ENCODE results near the gene SNX10.

Gene SNX10

GRCh38 chr7:26363465-26363864 lies 71.8 kb downstream of the SNX10 start:
- peaks cover 46% of the 10 kb centered on the region for H3K4me1 ChIP-seq (ENCODE audit: control insufficient read depth, low read length)
- H3K4me3 ChIP-seq (ENCODE audit: low read length) = no peak overlapping the region
- TF ChIP-seq EZH2phosphoT487 (IDR thresholded peaks at IDR 0.05; ENCODE audit: borderline replicate concordance, low read length) (no peak), CTCF (IDR thresholded peaks at IDR 0.05; ENCODE audit: low read depth, low read length, poor library complexity, severe bottlenecking) (no peak)
- H3K27me3 ChIP-seq (ENCODE audit: control insufficient read depth, low read length) = no peaks in the 10 kb centered on the region
- no peaks in the 10 kb centered on the region for H3K9me2 ChIP-seq (replicated peaks; ENCODE audit: control insufficient read depth, low read length)
- peaks cover 28% of the 10 kb centered on the region for H3K36me3 ChIP-seq (ENCODE audit: control insufficient read depth, low read length)
- no peaks in the 10 kb centered on the region for H3K9me3 ChIP-seq (ENCODE audit: control insufficient read depth, insufficient read depth, low read length)
- no peak overlapping the region for H3K4me2 ChIP-seq (ENCODE audit: low read length)
- no peaks in the 10 kb centered on the region for H3K79me2 ChIP-seq (ENCODE audit: control insufficient read depth, low read length)
- peaks cover 10% of the 10 kb centered on the region for H3F3A ChIP-seq (ENCODE audit: control insufficient read depth, insufficient read depth)
- no peak overlapping the region for H3K27ac ChIP-seq (ENCODE audit: low read depth, low read length)
- H4K20me1 ChIP-seq (ENCODE audit: control insufficient read depth, insufficient read depth, low read depth, low read length) = no peaks in the 10 kb centered on the region

GRCh38 chr7:26365077-26365900 lies 73.6 kb downstream of the SNX10 start:
- Histone ChIP-seq H4K20me1 (ENCODE audit: control insufficient read depth, insufficient read depth, low read depth, low read length) (no peaks in the 10 kb centered on the region), H3K27me3 (ENCODE audit: control insufficient read depth, low read length) (no peaks in the 10 kb centered on the region), H3K27ac (ENCODE audit: low read depth, low read length) (peak overlapping the region; percentile 25), H3K4me1 (ENCODE audit: control insufficient read depth, low read length) (peaks cover 37% of the 10 kb centered on the region), H3K36me3 (ENCODE audit: control insufficient read depth, low read length) (peaks cover 30% of the 10 kb centered on the region), H3K79me2 (ENCODE audit: control insufficient read depth, low read length) (no peaks in the 10 kb centered on the region), H3K9me3 (ENCODE audit: control insufficient read depth, insufficient read depth, low read length) (no peaks in the 10 kb centered on the region), H3K9me2 (replicated peaks; ENCODE audit: control insufficient read depth, low read length) (no peaks in the 10 kb centered on the region), H3K4me2 (ENCODE audit: low read length) (peak overlapping the region; percentile 64), H3F3A (ENCODE audit: control insufficient read depth, insufficient read depth) (peaks cover 13% of the 10 kb centered on the region), H3K4me3 (ENCODE audit: low read length) (peak overlapping the region; percentile 47; the same call in 1 of the 2 replicates)
- TF ChIP-seq CTCF (IDR thresholded peaks at IDR 0.05; ENCODE audit: low read depth, low read length, poor library complexity, severe bottlenecking) (peak; percentile 84), EZH2phosphoT487 (IDR thresholded peaks at IDR 0.05; ENCODE audit: borderline replicate concordance, low read length) (no peak)

- H3K9me3 ChIP-seq (ENCODE audit: control insufficient read depth, insufficient read depth, low read length) = no peaks in the 10 kb centered on the region
- H3K79me2 ChIP-seq (ENCODE audit: control insufficient read depth, low read length) = no peaks in the 10 kb centered on the region
- H3K4me1 ChIP-seq (ENCODE audit: control insufficient read depth, low read length) = peaks cover 33% of the 10 kb centered on the region
- H3K4me2 ChIP-seq (ENCODE audit: low read length) = no peak overlapping the region
- no peaks in the 10 kb centered on the region for H3K9me2 ChIP-seq (replicated peaks; ENCODE audit: control insufficient read depth, low read length)
- peaks cover 16% of the 10 kb centered on the region for H3F3A ChIP-seq (ENCODE audit: control insufficient read depth, insufficient read depth)
- H3K36me3 ChIP-seq (ENCODE audit: control insufficient read depth, low read length) = peaks cover 32% of the 10 kb centered on the region
- no peak overlapping the region for H3K27ac ChIP-seq (ENCODE audit: low read depth, low read length)
- no peaks in the 10 kb centered on the region for H4K20me1 ChIP-seq (ENCODE audit: control insufficient read depth, insufficient read depth, low read depth, low read length)
- no peak for TF ChIP-seq EZH2phosphoT487 (IDR thresholded peaks at IDR 0.05; ENCODE audit: borderline replicate concordance, low read length)
- no peak for TF ChIP-seq CTCF (IDR thresholded peaks at IDR 0.05; ENCODE audit: low read depth, low read length, poor library complexity, severe bottlenecking)
- H3K27me3 ChIP-seq (ENCODE audit: control insufficient read depth, low read length) = no peaks in the 10 kb centered on the region
- no peak overlapping the region for H3K4me3 ChIP-seq (ENCODE audit: low read length)
These were observed 74.2 kb downstream of the SNX10 start for GRCh38 chr7:26365901-26366275.

Measured in DOHH2 (cell line).